ENCODE data around the gene CYP19A1.

The CYP19A1 gene

DNA sequence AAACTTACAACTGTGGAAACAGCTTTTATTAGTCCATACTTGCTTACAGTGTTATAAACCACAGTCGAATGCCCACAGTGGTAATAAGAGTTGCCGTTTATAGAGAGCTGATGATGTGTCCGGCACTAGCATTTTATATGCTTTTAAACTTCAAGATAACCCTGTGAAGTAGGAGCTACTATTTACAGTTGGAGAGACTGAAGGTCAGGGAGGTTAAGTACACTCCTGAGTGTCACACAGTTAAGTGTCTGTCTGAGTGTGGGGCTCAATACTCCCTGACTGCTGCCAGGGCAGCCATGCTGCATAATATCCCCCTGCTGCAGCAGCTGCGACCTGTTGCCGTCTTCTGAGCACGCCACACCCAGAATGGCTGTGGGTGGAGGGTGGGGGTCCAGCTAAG, 153.8 kb downstream of the CYP19A1 start:
- no peak for DNase-seq (ENCODE audit: low read depth, low spot score)

DNA sequence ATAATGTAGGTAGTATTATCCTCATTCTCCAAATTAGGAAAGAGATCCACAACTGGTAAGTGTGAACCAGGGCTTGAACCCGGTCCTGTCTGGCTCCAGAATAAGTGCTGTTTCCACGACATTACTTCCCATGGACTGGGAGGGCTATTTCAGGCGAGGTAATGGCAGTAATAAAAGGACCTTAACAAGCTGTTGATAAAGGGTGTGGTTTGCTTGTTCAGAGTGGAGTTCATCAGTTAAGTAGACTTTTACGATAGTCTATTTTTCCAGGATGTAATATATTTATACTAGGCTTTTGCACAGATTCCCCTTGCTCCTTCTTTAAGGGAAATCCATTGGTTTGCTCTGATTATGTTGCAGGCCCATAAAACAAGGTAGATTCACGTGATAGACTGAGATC, 155.3 kb downstream of the CYP19A1 start:
- no peak for DNase-seq (ENCODE audit: low read depth, low spot score)

DNA sequence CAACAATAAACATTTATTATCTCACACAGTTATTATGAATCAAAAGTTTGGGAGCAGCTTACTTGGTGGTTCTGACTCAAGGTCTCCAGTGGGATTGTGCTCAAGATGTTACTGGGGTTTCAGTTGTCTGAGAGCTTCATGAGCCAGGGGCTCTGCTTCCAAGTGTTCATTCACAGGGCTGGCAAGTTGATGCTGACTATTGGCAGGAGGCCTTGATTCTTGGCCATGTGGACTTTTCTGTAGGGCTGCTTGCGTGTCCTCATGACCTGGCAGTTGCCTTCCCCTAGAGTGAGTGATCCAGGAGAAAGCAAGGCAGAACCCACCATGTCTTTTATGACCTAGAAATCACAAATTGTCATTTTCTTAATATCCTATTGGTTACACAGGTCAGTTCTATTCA, 156.5 kb downstream of the CYP19A1 start:
- DNase-seq (ENCODE audit: low read depth, low spot score): no peak

DNA sequence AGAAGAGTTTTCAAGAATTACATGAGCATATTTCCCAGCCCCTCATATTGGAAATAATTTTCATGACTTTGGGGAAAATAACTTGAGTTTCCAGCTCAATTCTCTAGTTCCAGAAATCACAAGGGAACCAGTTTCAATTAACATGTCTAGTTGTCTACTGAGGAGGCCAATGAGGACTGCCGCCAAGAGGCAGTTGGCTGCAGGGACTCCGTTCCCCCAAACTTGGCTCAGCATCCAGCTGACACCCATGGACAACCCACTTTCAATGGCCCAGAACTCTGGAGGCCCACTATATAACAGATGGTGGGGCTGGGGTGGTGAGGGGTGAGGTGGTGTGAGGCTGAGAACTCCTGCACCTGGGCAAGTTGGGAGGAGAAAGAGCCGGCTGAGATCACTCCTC, 157.2 kb downstream of the CYP19A1 start:
- DNase-seq (ENCODE audit: low read depth, low spot score): no peak

DNA sequence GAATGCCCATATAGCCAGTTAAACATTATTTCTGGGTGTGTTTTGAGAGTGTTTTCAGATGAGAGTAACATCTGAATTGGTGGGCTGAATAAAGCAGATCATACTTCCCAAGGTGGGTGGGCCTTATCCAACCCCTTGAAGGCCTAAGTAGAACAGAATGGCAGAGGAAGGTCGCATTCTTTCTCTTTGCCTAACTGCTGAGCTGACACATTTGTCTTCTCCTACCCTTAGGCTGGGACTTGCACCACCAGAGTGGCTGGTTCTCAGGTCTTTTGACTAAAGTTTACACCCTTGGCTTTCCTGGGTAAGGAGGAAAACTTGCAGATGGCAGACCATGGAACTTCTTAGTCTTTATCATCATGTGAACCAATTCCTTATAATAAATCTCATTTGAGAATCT, 157.9 kb downstream of the CYP19A1 start:
- no peak for DNase-seq (ENCODE audit: low read depth, low spot score)

DNA sequence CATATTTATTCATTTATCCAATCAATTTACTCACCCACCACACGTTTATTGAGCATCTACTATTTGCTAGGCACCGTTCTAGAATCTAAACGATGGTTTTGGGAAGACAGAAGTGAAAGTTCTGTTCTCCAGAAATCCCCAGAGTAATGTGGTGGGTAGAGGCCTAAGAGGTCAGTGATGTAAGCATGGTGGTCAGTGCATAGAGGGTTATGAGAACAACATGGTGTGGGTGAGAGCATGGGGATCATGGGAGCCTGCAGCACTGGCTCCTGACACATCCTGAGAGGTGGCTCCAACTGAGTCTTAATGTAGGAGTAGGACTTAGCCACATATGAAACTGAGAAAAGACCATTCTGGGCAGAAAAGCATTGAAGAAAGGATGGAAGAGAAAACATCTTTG, 158.4 kb downstream of the CYP19A1 start:
- DNase-seq (ENCODE audit: low read depth, low spot score): no peak

DNA sequence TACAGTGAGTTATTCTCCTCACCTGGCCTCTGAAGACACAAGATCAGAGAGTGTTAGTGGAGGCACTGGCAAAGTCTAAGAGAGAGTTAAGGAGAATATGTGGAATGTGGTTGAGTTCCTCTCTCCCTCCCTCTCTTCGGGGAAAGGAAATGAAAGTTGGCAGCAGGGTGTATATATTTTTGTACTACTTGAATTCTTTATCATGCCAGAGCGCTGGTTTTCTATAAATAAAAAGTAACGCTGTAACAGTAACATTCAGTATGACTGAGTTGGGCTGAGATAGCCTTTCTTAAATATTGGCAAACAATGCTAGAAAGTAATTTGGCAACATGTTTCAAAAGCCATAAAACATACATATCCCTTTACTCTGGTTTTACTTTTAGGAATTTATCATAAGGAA, 166.2 kb downstream of the CYP19A1 start:
- DNase-seq (ENCODE audit: low read depth, low spot score): no peak

DNA sequence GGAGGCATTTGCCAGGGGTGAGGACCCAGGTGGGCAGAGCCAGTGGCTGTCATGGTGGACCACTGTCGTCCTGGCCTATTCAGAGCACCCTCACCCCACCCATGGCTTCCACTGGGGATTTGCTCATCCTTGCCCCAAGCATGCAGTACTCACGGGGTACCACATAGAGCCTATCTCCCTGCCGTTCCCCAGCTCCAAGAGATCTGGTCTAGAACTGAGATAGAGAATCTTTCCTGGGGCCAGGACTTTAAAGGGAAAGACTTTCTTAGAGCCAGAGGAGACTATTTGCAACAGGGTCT, 166.8 kb downstream of the CYP19A1 start:
- DNase-seq (ENCODE audit: low read depth, low spot score): no peak

DNA sequence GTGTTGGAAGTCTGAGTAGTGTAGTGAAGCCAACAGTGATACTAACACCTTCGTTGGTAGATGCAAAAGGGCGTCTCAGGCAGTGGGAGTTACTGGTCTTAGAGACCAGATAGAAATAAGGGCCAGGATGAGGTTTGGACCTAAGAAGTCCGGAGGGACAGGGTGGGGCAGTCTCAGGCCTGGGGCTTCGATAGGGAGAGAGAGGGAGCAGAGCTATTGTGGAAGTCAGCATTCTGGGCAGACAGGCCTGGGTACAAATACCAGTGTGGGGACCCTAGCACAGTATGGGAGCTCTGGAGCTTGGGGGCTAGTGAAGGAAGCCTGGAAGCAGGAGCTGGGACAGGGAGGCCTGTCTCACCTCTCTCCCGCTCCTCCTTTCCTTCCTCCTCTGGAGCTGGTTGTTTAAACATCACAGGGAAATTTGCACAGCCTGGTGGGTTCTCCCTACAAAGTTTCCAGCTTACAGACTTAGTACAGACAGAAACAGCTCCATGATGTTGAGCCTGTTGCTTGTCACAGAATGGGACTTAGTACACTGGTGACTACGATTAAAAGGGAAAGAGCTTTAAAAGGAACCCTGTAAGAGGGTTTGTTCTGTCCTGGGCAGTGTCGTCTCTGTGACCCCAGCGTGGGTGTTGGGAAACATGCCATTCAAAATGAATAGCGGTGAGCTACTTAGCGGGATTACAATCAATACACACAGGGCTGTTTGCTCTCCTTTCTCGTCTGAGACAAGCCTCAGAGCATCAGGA, 167.3 kb downstream of the CYP19A1 start:
- no peak for DNase-seq (ENCODE audit: low read depth, low spot score)

DNA sequence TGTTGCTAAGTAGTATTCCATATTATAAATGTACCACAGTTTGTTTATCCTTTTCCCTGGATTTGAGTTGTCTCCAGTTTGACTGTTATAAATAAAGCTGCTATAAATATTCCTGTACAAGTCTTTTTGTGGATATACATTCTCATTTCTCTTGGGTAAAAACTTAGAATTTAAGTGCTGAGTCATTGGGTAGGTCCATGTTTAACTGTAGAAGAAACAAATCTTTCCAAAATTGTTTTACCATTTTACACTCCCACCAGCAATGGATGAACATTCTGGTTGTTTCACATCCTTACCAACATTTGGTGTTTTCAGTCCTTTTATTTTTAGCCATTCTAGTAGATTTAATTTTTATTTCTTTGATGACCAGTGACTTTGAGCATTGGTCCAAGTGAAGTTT, 169.7 kb downstream of the CYP19A1 start:
- DNase-seq (ENCODE audit: low read depth, low spot score): no peak

DNA sequence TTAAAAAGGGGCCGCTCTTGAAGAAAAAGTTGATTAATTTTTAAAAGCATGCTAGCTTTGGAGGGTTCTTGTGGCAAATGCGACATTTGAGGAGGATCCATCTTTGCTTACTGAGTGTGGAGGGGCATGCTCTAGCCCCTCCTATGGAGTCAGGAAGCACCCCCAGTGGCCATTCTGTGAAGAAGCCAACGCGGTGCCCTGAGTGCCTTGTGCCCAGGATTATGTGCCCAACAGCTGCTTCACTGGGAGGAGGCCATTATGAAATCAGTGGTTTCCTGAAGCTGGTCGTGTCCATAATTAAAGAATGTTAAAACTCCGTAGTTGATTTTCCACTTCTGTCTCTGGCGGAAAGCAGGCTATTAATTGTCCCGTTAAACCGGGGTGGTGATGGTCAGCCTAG, 174.6 kb downstream of the CYP19A1 start:
- DNase-seq (ENCODE audit: low read depth, low spot score): no peak

DNA sequence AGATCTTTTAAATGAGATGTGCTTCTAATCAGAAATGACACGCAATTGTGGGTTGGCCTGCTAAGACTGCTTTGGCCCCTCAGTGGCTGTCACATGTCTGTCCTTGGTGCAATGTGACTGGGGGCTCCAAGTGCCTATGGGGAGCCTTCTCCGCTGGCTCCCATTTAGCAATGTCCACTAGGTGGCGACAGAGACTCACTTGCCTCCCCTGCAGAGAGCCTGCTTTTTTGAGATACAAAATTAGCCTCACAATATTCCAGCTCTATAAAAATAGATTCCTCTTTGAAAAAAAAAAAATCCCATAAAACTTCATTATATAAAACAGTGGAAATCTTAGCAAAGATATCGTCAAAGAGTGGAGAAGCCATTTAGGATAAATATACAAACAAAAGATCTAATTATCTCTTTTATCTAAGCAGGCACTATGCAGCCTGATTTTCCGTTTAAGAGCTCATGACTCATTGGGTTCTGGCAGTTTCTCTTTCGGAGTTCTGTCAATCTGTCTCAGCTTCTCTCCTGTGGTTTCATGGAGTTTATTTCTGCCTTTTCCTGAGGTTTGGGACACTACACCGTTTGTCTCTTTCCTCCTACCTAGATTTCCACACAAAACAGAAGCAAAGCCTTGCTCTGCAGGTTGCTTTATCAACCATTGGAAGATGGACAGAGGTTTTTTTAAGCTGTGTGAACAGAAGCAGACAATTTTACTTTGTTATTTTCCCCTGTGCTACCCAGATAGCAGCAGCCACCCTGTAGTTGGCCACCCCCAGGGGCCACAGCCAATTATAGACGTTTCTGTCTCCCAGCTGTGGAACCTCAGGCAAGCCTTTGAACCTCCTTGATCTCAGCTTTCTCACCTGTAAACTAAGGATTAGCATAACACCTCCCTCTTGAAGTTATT, 175.3 kb downstream of the CYP19A1 start:
- peak; percentile 34 for DNase-seq (ENCODE audit: low read depth, low spot score)

DNA sequence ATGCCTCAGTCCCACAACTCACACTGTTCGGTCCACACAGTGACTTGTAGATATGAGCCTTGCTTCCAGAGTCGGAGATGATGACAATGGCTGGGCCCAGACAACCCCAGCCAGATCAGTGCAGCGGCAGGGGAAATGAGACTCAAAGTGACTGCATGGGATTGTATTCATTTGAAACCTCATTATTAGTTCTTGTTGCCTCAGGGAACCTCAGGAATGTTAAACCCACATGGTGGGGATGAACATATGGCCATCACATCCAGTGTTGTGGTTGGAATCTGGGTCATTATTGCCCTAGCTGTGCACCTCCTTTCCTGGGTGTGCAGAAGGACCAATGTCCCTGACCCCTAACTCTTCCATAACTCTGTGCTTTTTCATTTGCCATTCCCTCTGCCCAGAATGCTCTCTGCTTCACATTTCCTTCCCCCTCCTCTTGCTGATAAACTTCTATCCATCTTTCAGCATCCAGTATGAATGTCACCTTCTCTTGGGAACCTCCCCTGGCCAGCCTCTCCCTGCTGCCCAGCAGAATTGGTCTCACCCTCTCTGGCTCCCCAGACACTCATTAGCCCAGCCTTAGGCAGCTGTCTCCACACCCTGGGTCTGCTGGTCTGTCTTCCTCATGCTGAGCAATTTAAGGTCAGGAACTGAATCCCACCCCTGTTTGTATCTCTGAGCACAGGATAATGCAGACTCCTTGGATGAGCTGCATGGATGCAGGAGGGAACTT, 176.7 kb downstream of the CYP19A1 start:
- DNase-seq (ENCODE audit: low read depth, low spot score): no peak

DNA sequence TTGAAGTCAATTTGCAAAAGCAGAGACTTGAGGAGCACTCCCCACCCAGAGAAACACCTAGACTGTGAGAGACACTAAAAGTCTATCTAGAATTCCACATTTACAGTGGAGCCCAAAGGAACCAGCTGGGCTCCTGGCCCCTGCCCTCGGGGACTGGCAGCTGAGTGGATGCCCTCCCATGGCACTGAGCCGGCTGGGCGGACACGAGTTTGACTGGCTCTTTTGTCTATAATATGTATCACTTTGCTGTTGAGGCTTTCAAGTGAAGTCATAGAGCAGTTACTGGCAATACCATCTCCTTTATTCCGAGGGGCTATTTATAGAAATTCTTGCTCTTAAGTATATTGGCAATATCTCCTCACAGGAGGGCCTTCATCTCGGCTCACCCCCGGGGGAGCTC, 177.9 kb downstream of the CYP19A1 start:
- DNase-seq (ENCODE audit: low read depth, low spot score): no peak
